Mucosa of rectum (tissue), 2 donors: ENCODE results near the gene LRRC4B.

Experiments
- H3K27ac ChIP-seq, 2 donors: one replicate each; pipeline ENCODE4 v1.7.0; 2013; ENCODE audit warnings: inconsistent platforms in 2 of 2, low read depth in 2 of 2, low read length in 2 of 2
- H3K27me3 ChIP-seq, 2 donors: one replicate each; pipeline ENCODE4 v1.7.0; 2013; ENCODE audit warnings: low read length in 2 of 2; ENCODE audit not compliant: control insufficient read depth in 2 of 2, insufficient read depth in 2 of 2
- H3K36me3 ChIP-seq, 2 donors: one replicate each; pipeline ENCODE4 v1.7.0; 2013; ENCODE audit warnings: low read length in 2 of 2; ENCODE audit not compliant: control insufficient read depth in 2 of 2, insufficient read depth in 2 of 2
- H3K4me1 ChIP-seq, 2 donors: one replicate each; pipeline ENCODE4 v1.7.0; 2013; ENCODE audit warnings: low read length in 2 of 2, mild to moderate bottlenecking in 1 of 2; ENCODE audit not compliant: control insufficient read depth in 2 of 2, insufficient read depth in 2 of 2
- H3K4me3 ChIP-seq, 2 donors: one replicate each; pipeline ENCODE4 v1.7.0; 2013; ENCODE audit warnings: low read length in 2 of 2
- H3K9ac ChIP-seq, 2 donors: one replicate each; pipeline ENCODE4 v1.7.0; 2013; ENCODE audit warnings: low read length in 2 of 2, low read depth in 1 of 2, mild to moderate bottlenecking in 1 of 2
- H3K9me3 ChIP-seq, 2 donors: one replicate each; pipeline ENCODE4 v1.7.0; 2013; ENCODE audit warnings: low read length in 2 of 2; ENCODE audit not compliant: control insufficient read depth in 2 of 2
- donor health status: healthy.
- donor health status: Normal muscosa, but diverticular disease.

LRRC4B gene

DNA sequence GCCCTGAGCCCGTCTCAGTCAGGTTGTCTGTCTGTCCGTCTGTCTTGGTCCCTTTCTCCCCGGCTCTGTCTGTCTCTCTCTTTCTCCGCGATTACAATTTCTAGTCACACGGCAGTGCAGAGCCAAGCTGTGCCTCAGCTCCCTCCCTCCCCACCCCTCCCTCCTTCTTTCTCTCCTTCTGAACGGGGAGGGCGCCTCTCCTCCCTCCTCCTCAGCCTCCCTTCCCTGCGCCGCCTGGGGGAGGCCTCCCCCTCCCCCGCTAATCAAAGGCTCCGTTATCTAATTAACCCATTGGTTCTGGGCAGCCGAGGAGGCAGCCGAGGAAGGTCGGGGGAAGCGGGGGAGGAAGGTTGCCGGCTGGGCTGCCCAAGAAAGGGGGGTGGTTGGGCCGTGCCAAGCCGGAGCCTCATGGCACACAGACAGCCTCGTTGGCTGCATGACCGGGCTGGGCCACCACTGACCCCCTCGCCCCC lies 16.5 kb downstream of the LRRC4B start:
- Histone ChIP-seq H3K36me3 (no peaks in the 10 kb centered on the region), H3K4me3 (no peak overlapping the region), H3K27ac (no peak overlapping the region), H3K4me1 (peaks cover 0 to 3% of the 10 kb centered on the region in 2 donors), H3K9me3 (no peaks in the 10 kb centered on the region), H3K9ac (no peak overlapping the region), H3K27me3 (peaks cover 15 to 29% of the 10 kb centered on the region in 2 donors)

DNA sequence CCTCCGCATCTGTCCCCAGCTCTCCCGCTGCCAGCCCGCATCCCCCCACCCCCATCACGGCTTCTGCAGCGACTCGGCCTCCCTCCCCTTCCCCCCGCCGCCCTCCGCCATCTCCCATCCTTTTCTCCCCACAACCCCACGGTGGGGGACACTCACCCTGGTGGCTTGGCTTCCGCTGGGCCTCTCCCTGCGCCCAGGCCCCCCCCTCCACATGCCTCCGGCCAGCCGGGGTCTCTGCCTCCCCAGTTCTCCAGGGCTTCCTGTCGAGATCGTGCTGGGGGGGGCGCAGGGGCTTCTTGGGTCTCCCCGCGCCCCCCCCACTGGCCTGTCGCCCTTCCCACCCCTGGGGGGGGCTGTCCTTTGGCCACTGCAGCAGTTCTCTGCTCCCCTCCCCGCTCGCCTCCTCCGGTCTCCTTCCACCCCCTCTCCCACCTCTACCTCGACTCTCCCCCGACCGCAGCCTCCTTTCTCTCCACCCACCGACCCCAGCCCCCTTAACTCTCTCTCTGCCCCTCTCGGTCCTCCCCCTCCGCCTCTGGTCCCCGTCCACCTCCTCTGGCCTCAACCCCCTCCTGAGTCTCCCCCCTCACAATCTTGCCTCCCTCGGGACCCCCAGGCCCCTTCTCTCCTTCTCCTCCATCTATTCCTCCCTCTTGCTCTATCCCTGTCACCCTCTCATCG lies 17.1 kb downstream of the LRRC4B start:
- peaks cover 15 to 25% of the 10 kb centered on the region in 2 donors for H3K27me3 ChIP-seq
- no peaks in the 10 kb centered on the region for H3K9me3 ChIP-seq
- no peak overlapping the region for H3K4me3 ChIP-seq
- no peaks in the 10 kb centered on the region for H3K36me3 ChIP-seq
- H3K27ac ChIP-seq, result no peak overlapping the region
- H3K4me1 ChIP-seq, result no peaks in the 10 kb centered on the region
- no peak overlapping the region for H3K9ac ChIP-seq

DNA sequence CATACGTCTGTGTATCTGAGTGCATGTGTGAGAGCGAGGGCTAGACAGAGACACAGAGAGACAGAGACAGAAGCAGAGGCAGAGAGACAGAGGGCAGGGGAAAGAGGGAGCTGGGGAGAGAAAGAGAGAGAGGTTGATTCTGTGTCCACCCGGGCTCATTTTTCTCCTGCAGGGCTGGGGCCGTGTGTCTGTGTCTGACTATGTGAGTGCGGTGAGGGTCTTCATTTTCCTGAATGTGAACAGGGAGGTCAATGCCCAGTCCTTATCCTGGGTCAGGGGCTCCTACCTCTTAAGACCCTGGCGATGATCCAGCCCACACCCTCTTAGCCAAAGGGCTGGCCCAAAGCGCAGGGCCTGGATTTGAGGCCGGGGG lies 17.7 kb downstream of the LRRC4B start:
- no peak overlapping the region for H3K9ac ChIP-seq
- no peaks in the 10 kb centered on the region for H3K36me3 ChIP-seq
- peaks cover 12 to 24% of the 10 kb centered on the region in 2 donors for H3K27me3 ChIP-seq
- no peak overlapping the region for H3K4me3 ChIP-seq
- H3K27ac ChIP-seq, result no peak overlapping the region
- no peaks in the 10 kb centered on the region for H3K9me3 ChIP-seq
- no peaks in the 10 kb centered on the region for H3K4me1 ChIP-seq

DNA sequence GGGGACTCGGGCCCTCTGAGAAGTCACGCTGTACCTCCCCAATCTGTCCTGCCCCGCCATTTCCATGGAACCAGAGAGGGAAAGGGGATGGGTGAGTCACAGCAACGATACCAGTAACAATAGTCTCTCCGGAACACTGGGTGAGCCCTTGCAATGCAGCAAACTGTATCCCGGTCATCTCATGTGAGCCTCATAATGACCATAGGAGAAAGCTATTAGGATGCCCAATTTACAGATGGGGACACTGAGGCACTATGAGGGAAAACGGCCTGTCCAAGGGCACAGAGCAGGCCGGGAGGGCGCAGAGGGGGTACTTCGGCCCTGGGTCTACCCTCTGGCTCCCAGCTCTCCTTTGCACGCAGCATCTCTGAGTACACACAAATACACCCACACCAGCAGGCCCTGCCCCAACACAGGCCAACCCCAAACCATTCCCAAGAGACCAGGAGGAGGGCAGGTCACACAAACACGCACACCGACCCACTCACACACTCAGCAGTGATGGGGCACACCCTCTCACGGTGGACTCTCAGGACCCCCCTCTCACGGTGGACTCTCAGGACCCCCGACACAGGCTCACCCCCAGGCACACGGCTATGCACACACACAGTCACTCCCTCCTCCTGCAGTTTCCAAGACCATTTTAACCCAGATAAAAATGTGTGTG lies 18.2 kb downstream of the LRRC4B start:
- Histone ChIP-seq H3K4me3 (no peak overlapping the region), H3K36me3 (no peaks in the 10 kb centered on the region), H3K4me1 (no peaks in the 10 kb centered on the region), H3K27me3 (peaks cover 7 to 19% of the 10 kb centered on the region in 2 donors), H3K27ac (no peak overlapping the region), H3K9ac (no peak overlapping the region), H3K9me3 (no peaks in the 10 kb centered on the region)

DNA sequence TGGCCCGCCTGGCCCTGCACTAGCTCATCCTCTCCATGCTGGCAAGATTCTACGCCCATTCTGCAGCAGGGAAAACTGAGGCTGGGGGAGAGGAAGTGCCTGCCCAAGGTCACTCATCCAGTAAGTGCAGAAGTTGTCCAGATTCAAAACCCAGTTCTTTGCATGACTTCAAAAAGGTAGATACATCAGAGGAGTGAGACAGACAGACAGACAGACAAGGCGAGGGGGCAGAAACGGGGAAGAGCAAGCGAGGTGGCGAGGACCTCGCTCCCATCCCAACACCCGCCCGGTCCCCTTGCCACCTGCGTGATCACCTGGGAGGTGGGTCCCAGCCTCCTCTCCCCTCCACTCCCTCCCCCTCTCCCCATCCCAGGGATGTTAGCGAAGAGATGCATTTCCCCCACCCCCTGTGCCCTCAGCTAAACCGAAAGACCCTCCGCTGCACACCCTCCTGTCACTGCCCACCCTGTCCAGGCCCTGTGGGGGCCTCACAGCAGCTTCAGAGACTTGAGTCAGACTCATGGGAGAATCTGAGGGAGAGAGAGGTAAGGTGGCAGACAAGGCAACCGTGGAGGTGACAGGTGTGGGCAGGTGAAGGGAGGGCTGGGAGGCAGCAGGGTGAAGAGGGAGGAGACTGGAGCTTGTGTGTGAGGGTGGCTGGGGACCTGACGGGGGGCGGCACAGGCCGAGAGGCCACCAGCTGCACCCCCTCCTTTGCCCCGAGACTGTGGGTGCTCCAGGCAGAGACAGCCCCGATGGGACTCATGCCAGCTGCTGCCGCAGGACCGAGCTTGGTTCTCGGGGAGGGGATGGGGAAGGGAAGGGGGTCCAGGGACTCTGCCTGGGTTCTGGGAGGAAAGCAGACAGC lies 18.9 kb downstream of the LRRC4B start:
- H3K27ac ChIP-seq, result no peak overlapping the region
- H3K4me3 ChIP-seq, result no peak overlapping the region
- no peak overlapping the region for H3K9ac ChIP-seq
- H3K9me3 ChIP-seq, result no peaks in the 10 kb centered on the region
- H3K27me3 ChIP-seq, result peaks cover 2 to 14% of the 10 kb centered on the region in 2 donors
- H3K4me1 ChIP-seq, result no peaks in the 10 kb centered on the region
- H3K36me3 ChIP-seq, result no peaks in the 10 kb centered on the region

DNA sequence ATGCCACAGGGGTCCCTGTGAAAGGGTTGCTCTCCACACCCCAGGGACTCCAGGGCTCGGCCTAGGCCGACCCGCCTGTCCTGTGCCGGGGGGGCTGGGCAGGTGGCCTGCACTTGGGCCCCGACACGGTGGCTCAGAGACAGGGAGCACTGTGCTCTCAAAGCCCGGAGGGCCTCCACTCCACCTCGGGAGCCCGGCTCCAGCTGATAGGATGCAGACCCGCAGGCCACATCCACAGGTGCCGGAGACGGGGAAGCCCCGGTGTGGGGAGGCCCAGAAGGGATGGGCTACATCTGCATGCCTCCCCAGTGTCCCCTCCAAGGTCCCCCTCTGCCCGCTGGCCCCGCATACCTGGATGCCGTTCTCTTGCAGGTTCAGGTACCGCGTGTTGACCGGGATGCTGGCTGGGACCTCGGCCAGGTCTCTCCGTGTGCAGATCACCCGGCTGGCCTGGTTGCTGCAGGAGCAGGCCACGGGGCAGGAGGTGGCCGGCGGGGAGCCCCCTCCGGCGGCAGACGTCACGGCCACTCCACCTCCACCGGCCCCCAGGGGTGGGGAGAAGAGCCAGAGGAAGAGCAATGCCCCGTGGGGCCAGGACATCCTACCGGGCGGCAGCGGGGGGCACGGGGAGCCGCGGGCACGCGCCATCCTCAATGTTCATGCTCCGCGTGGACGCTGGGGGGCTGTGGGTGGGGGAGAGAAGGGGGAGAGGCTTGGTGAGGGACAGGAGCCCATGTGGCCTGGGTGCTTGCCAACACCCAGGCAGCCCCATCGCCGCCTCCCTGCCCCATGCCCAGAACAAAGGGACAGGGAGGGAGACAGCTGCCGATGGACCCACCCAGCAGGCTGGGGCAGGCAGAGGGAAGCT lies 19.8 kb downstream of the LRRC4B start:
- Histone ChIP-seq H3K9me3 (no peaks in the 10 kb centered on the region), H3K9ac (no peak overlapping the region), H3K36me3 (no peaks in the 10 kb centered on the region), H3K27ac (no peak overlapping the region), H3K4me3 (no peak overlapping the region), H3K27me3 (peaks cover 2 to 13% of the 10 kb centered on the region in 2 donors), H3K4me1 (no peaks in the 10 kb centered on the region)

DNA sequence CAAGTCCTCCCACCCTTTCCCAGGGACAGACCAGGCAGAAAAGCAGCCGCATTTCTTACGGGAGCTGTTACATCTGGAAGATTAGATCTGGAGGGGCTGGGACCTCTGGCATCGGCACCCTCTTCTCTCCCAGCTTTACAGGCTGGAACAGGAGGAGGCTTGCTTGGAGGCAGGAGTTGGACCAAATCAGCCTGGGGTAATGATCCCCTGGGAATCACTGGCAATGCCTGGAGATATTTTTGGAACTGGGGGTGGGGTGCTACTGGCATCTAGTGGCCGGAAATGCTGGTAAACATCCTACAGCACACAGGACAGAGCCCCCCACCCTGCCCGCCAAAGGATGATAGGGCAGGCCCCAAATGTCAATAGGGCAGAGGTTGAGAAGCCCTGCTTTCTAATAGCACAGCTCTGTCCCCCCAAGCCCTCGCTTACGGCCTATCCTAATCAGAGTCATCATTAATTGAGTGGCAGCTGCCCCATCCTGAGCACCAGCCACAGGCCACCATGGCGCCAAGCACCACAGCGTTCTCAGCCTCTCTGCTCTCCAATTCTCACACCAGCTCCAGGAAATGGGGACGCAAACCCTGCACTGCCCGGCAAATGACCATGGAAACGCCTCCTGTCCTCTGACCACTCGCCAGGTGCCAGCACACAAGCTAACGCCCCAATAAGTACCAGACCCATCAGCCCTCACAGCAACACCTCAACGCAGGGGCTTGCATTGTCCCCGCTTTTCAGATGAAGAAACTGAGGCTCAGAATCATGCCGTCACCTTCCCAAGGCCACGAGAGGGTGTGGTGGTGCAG lies 20.6 kb downstream of the LRRC4B start:
- peaks cover 2 to 11% of the 10 kb centered on the region in 2 donors for H3K27me3 ChIP-seq

DNA sequence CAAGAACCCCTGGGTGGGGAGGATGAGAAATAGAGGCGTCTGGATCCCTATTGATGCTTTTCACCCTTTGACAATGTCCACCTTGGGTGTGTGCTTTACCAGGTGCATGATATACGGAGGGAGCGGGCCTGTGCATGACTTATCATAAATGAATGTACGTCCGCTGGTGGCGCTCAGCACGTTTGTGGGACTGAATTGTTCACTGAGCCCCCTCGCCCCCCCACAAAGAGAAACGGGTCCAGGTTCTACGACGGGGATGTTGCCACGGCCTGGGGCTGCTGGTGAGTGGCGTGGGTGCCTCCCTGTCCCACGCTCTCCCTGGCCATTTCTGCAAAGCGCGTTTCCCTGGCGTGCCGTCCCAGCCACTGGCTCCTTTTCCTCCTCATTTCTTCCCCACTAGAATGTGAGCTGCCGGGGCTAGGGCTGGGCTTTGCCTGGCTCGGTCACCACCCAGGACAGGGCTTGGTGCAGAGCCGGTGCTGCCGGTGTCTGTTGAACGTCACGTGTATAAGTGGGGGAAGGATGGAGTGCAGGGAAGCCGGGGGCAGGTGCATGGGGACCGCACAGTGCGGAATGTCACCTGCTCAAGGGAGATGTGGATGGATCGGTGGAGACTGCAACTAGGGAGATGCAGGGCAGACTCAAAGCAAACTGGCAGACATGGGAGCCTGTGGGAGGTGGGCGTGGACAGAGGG lies 21.6 kb downstream of the LRRC4B start:
- peaks cover 0 to 5% of the 10 kb centered on the region in 2 donors for H3K27me3 ChIP-seq
- no peaks in the 10 kb centered on the region for H3K9me3 ChIP-seq
- H3K4me1 ChIP-seq, result no peaks in the 10 kb centered on the region
- no peak overlapping the region for H3K9ac ChIP-seq
- no peak overlapping the region for H3K27ac ChIP-seq
- H3K36me3 ChIP-seq, result no peaks in the 10 kb centered on the region
- no peak overlapping the region for H3K4me3 ChIP-seq

More for the DNA sequence above, 20.6 kb downstream of the LRRC4B start:
- H3K9ac ChIP-seq, result no peak overlapping the region
- H3K9me3 ChIP-seq, result no peaks in the 10 kb centered on the region
- no peaks in the 10 kb centered on the region for H3K4me1 ChIP-seq
- H3K4me3 ChIP-seq, result no peak overlapping the region
- no peak overlapping the region for H3K27ac ChIP-seq
- H3K36me3 ChIP-seq, result no peaks in the 10 kb centered on the region
